ENCODE results near the gene CACNA2D3. TPM values are rescaled to one million over a fixed set of nuclear protein-coding genes. Genes with fewer than 3 reads are reported as not detected.

CACNA2D3 gene
- total RNA-seq, 1 donor from 2014 or later = not detected

DNA sequence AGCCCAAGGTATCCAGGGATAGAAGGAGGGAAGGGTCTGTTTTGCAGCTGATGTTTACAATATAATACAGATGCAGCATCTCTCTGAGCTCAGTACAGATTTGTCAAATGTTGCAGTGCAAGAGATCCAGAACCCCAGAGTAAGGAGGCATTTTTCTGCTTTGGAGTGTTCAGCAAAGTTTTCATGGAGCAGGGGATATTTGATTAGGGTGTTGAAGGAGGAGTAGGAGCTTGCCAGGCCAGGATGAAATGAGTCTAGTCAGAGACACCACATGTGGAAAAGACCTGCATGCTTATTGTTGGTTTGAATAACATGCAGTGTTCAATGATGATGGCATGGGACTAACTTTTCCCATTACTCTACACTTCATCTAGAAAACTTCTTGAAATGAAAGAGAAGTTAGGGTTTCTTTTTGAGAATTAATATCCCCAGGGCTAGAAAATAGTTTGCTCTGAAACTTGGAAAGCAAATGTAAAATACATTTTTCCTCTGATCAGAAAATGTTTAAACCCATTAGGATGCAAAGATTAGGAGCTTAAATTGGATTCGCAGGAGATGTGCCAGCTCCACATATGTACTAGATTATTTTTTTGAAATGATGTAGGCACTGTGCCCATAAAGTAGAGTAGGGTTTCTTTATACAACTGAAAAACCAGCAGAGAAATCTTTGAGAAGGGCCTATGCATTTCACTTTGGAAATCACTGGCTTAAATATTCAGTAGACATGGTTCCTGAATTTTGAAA, 243.8 kb downstream of the CACNA2D3 start:
- Mint-ChIP-seq H3K4me3 (ENCODE audit: unreplicated experiment) (no peak overlapping the region), H3K4me1 (ENCODE audit: low read depth) (no peaks in the 10 kb centered on the region), H3K27ac (ENCODE audit: unreplicated experiment) (no peak overlapping the region), H3K9me3 (ENCODE audit: low read depth) (peaks cover 2% of the 10 kb centered on the region), H3K27me3 (ENCODE audit: low read depth) (no peaks in the 10 kb centered on the region), H3K36me3 (ENCODE audit: low read depth) (no peaks in the 10 kb centered on the region)
- TF ChIP-seq, protein P1, sequence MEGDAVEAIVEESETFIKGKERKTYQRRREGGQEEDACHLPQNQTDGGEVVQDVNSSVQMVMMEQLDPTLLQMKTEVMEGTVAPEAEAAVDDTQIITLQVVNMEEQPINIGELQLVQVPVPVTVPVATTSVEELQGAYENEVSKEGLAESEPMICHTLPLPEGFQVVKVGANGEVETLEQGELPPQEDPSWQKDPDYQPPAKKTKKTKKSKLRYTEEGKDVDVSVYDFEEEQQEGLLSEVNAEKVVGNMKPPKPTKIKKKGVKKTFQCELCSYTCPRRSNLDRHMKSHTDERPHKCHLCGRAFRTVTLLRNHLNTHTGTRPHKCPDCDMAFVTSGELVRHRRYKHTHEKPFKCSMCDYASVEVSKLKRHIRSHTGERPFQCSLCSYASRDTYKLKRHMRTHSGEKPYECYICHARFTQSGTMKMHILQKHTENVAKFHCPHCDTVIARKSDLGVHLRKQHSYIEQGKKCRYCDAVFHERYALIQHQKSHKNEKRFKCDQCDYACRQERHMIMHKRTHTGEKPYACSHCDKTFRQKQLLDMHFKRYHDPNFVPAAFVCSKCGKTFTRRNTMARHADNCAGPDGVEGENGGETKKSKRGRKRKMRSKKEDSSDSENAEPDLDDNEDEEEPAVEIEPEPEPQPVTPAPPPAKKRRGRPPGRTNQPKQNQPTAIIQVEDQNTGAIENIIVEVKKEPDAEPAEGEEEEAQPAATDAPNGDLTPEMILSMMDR (IDR thresholded peaks at IDR 0.05) = no peak
- DNase-seq (ENCODE audit: low spot score) = no peak

GRCh38 chr3:54366839-54367238, 244.5 kb downstream of the CACNA2D3 start:
- Mint-ChIP-seq H3K9me3 (ENCODE audit: low read depth) (no peaks in the 10 kb centered on the region), H3K27ac (ENCODE audit: unreplicated experiment) (no peak overlapping the region), H3K4me3 (ENCODE audit: unreplicated experiment) (no peak overlapping the region), H3K27me3 (ENCODE audit: low read depth) (no peaks in the 10 kb centered on the region), H3K36me3 (ENCODE audit: low read depth) (no peaks in the 10 kb centered on the region), H3K4me1 (ENCODE audit: low read depth) (no peaks in the 10 kb centered on the region)
- DNase-seq (ENCODE audit: low spot score) = no peak
- TF ChIP-seq, protein P1 (IDR thresholded peaks at IDR 0.05) = no peak

DNA sequence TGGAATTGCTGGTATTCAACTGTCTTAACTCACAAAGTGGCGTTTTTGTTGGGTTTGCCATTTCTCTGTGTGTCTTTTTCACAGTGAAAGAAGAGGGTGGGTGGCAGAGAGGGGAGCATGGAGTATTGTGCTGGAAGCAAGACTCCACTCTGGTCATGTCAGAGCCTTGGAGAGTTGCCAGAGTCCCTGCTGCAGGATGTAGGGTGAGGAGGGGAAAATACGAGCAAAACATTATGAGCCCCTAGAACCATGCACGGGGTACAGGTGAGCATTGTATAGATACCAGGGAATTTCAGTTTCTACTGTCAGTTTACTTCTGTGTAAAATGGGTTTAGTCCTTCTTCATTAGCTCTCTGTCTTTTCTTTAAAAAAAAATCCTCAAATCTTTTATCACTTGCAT, 249.9 kb downstream of the CACNA2D3 start:
- TF ChIP-seq, protein P1 (IDR thresholded peaks at IDR 0.05) = no peak
- Mint-ChIP-seq H3K4me1 (ENCODE audit: low read depth) (no peaks in the 10 kb centered on the region), H3K36me3 (ENCODE audit: low read depth) (no peaks in the 10 kb centered on the region)

GRCh38 chr3:54374214-54374852, 252.0 kb downstream of the CACNA2D3 start:
- H3K36me3 Mint-ChIP-seq (ENCODE audit: low read depth) = no peaks in the 10 kb centered on the region
- TF ChIP-seq, protein P1 (IDR thresholded peaks at IDR 0.05) = peak; percentile 37
- H3K9me3 Mint-ChIP-seq (ENCODE audit: low read depth) = no peaks in the 10 kb centered on the region
- no peaks in the 10 kb centered on the region for H3K27me3 Mint-ChIP-seq (ENCODE audit: low read depth)
- H3K27ac Mint-ChIP-seq (ENCODE audit: unreplicated experiment) = no peak overlapping the region
- DNase-seq (ENCODE audit: low spot score) = no peak
- no peak overlapping the region for H3K4me3 Mint-ChIP-seq (ENCODE audit: unreplicated experiment)
- no peaks in the 10 kb centered on the region for H3K4me1 Mint-ChIP-seq (ENCODE audit: low read depth)

More for the DNA sequence above, 249.9 kb downstream of the CACNA2D3 start:
- no peaks in the 10 kb centered on the region for H3K27me3 Mint-ChIP-seq (ENCODE audit: low read depth)
- H3K27ac Mint-ChIP-seq (ENCODE audit: unreplicated experiment) = no peak overlapping the region
- H3K4me3 Mint-ChIP-seq (ENCODE audit: unreplicated experiment) = no peak overlapping the region
- DNase-seq (ENCODE audit: low spot score) = no peak
- H3K9me3 Mint-ChIP-seq (ENCODE audit: low read depth) = no peaks in the 10 kb centered on the region

- H3K27me3 Mint-ChIP-seq (ENCODE audit: low read depth) = no peaks in the 10 kb centered on the region
- H3K9me3 Mint-ChIP-seq (ENCODE audit: low read depth) = no peaks in the 10 kb centered on the region
- H3K4me1 Mint-ChIP-seq (ENCODE audit: low read depth) = no peaks in the 10 kb centered on the region
- TF ChIP-seq, protein P1 (IDR thresholded peaks at IDR 0.05) = no peak
- no peak overlapping the region for H3K27ac Mint-ChIP-seq (ENCODE audit: unreplicated experiment)
- H3K36me3 Mint-ChIP-seq (ENCODE audit: low read depth) = no peaks in the 10 kb centered on the region
- no peak for DNase-seq (ENCODE audit: low spot score)
- H3K4me3 Mint-ChIP-seq (ENCODE audit: unreplicated experiment) = no peak overlapping the region
These were observed 253.9 kb downstream of the CACNA2D3 start for GRCh38 chr3:54376142-54376807.

All from chondrocyte (in vitro differentiated cells).